Sigmoid colon (tissue), 7 donors: ENCODE measurements around the gene A2M. TPM values are rescaled to one million over a fixed set of nuclear protein-coding genes. Genes with fewer than 3 reads are reported as not detected.
A peak's percentile ranks its signal among the peaks of the same experiment; 100 is the strongest.

Experiments
- DNase-seq: peaks from one replicate; pipeline ENCODE4 v3.0.0-alpha.2; 2019
- H3K27ac ChIP-seq, 4 donors: fragments of 200-600 bp; sonication (generic); one replicate each; pipeline ENCODE4 v1.5.1; 2016 to 2019; ENCODE audit warnings: mild to moderate bottlenecking in 1 of 4
- H3K27me3 ChIP-seq, 3 donors: fragments of 200-600 bp; sonication (generic); one replicate each; pipeline ENCODE4 v1.5.1; 2019; ENCODE audit warnings: mild to moderate bottlenecking in 1 of 3
- H3K36me3 ChIP-seq, 4 donors: fragments of 200-600 bp; sonication (generic); one replicate each; pipeline ENCODE4 v1.5.1; 2016 to 2019
- H3K4me1 ChIP-seq, 4 donors: fragments of 200-600 bp; sonication (generic); one replicate each; pipeline ENCODE4 v1.5.1; 2017 to 2019
- H3K4me3 ChIP-seq, 4 donors: fragments of 200-600 bp; sonication (generic); one replicate each; pipeline ENCODE4 v1.5.1; 2017 to 2019; ENCODE audit warnings: mild to moderate bottlenecking in 2 of 4, moderate library complexity in 1 of 4
- H3K9me3 ChIP-seq, 4 donors: fragments of 200-600 bp in 3 of 4; sonication (generic) in 3 of 4; one replicate each; pipeline versions ENCODE4 v1.5.1 to v1.6.1; 2013 to 2019
- CTCF ChIP-seq, 4 experiments: fragments of 450-650 bp in 3 of 4; fragments of 200-600 bp in 1 of 4; IDR thresholded peaks; one replicate each; pipeline ENCODE4 v1.5.1; 2016 to 2019; ENCODE audit warnings: antibody characterized with exemption in 4 of 4, mild to moderate bottlenecking in 3 of 4, moderate library complexity in 2 of 4
- EP300 ChIP-seq, 4 donors: sonication (generic); formaldehyde crosslinking; IDR thresholded peaks; one replicate each; pipeline ENCODE4 v1.6.1; 2017; ENCODE audit warnings: antibody characterized with exemption in 4 of 4
- POLR2A ChIP-seq, 2 donors: fragments of 450-650 bp; IDR thresholded peaks; one replicate each; pipeline ENCODE4 v1.6.1; 2016; ENCODE audit warnings: antibody characterized with exemption in 2 of 2, mild to moderate bottlenecking in 2 of 2, moderate library complexity in 2 of 2
- POLR2AphosphoS5 ChIP-seq, 4 donors: sonication (generic); formaldehyde crosslinking; IDR thresholded peaks; one replicate each; pipeline ENCODE4 v1.6.1; 2017; ENCODE audit warnings: antibody characterized with exemption in 4 of 4
- WGBS, 2 donors: extraction: QIAGEN DNeasy Blood & Tissue Kit; methylation state at CpG; one replicate each; pipeline ENCODE4 v1.1.7; 2013; 5-methylcytosine and 5-hydroxymethylcytosine counted together
- intact Hi-C: fragments of 100-400 bp; cut with DNase I; formaldehyde crosslinking; loops from one replicate; pipeline ENCODE4 v1.15.1; 2023
- polyA plus RNA-seq, 3 donors: library from polyadenylated mRNA; stranded (reverse); fragments of 200-250 nt; gene quantifications; one replicate each; pipeline ENCODE4 v1.2.3, GENCODE V29; 2013
- total RNA-seq, 4 donors: library from RNA; depleted of rRNA; stranded (reverse); fragments of >200 nt; gene quantifications; one replicate each; pipeline ENCODE4 v1.1.0, GENCODE V29; 2016
- donor health status: healthy with polysubstance abuse.
- donor health status: Bipolar disorder and iron deficiency.
- donor health status: healthy.

The A2M gene
- total and polyA plus RNA-seq, 7 donors = 34.2 to 296 (median 195) TPM

GRCh38 chr12:9098115-9098452 is 17.6 kb downstream of the A2M start:
- WGBS, 2 donors = 89 to 94% methylated on average over 6 of the region's 6 CpGs
- intact Hi-C loops = no loop called here
- Histone ChIP-seq H3K27ac (no peak overlapping the region), H3K36me3 (peaks cover 15 to 97% (median 28%) of the 10 kb centered on the region in 4 donors), H3K9me3 (no peaks in the 10 kb centered on the region), H3K4me3 (no peak overlapping the region), H3K4me1 (peaks cover 0 to 8% (median 0%) of the 10 kb centered on the region in 4 donors), H3K27me3 (no peaks in the 10 kb centered on the region)
- TF ChIP-seq POLR2A (IDR thresholded peaks at IDR 0.05) (no peak), POLR2AphosphoS5 (IDR thresholded peaks at IDR 0.05) (no peak), CTCF (IDR thresholded peaks at IDR 0.05) (no peak), EP300 (IDR thresholded peaks at IDR 0.05) (no peak)
- DNase-seq = no peak

- no peaks in the 10 kb centered on the region for H3K27me3 ChIP-seq
- no peak overlapping the region for H3K27ac ChIP-seq
- no peak overlapping the region for H3K4me3 ChIP-seq
- peaks cover 0 to 8% (median 0%) of the 10 kb centered on the region in 4 donors for H3K4me1 ChIP-seq
- no peak for DNase-seq
- peaks cover 14 to 97% (median 40%) of the 10 kb centered on the region in 4 donors for H3K36me3 ChIP-seq
- TF ChIP-seq POLR2A (IDR thresholded peaks at IDR 0.05) (no peak), POLR2AphosphoS5 (IDR thresholded peaks at IDR 0.05) (no peak), EP300 (IDR thresholded peaks at IDR 0.05) (no peak), CTCF (IDR thresholded peaks at IDR 0.05) (no peak)
- no peaks in the 10 kb centered on the region for H3K9me3 ChIP-seq
- 79 to 84% methylated on average over 2 of the region's 2 CpGs for WGBS, 2 donors
- intact Hi-C loops = no loop called here
Observed at GRCh38 chr12:9096563-9097176, 19.0 kb downstream of the A2M start.

- TF ChIP-seq POLR2A (IDR thresholded peaks at IDR 0.05) (no peak), EP300 (IDR thresholded peaks at IDR 0.05) (no peak), POLR2AphosphoS5 (IDR thresholded peaks at IDR 0.05) (no peak), CTCF (IDR thresholded peaks at IDR 0.05) (no peak)
- Histone ChIP-seq H3K27ac (no peak overlapping the region), H3K9me3 (no peaks in the 10 kb centered on the region), H3K4me3 (no peak overlapping the region), H3K4me1 (peaks cover 0 to 8% (median 0%) of the 10 kb centered on the region in 4 donors), H3K36me3 (peaks cover 12 to 97% (median 49%) of the 10 kb centered on the region in 4 donors), H3K27me3 (no peaks in the 10 kb centered on the region)
- DNase-seq = no peak
- intact Hi-C loops = no loop called here
- WGBS, 2 donors = 89 to 94% methylated on average over 3 of the region's 3 CpGs
Observed at GRCh38 chr12:9095322-9095721, 20.4 kb downstream of the A2M start.

- Histone ChIP-seq H3K27me3 (no peaks in the 10 kb centered on the region), H3K4me3 (no peak overlapping the region), H3K27ac (peak overlapping the region in 2 of 4 donors; percentile 9 to 26), H3K4me1 (peaks cover 0 to 8% (median 0%) of the 10 kb centered on the region in 4 donors), H3K36me3 (peaks cover 12 to 97% (median 50%) of the 10 kb centered on the region in 4 donors), H3K9me3 (no peaks in the 10 kb centered on the region)
- DNase-seq = no peak
- 88 to 89% methylated on average over 3 of the region's 3 CpGs for WGBS, 2 donors
- TF ChIP-seq POLR2AphosphoS5 (IDR thresholded peaks at IDR 0.05) = no peak
- TF ChIP-seq CTCF (IDR thresholded peaks at IDR 0.05) = no peak
- no peak for TF ChIP-seq EP300 (IDR thresholded peaks at IDR 0.05)
- no peak for TF ChIP-seq POLR2A (IDR thresholded peaks at IDR 0.05)
- intact Hi-C loops = no loop called here
Observed at GRCh38 chr12:9094512-9095206, 21.1 kb downstream of the A2M start.
